ENCODE results near the gene HTRA3.
"Not testable (repeated sequence)": the region's sequence is repeated elsewhere in the genome, so short reads cannot be mapped to it uniquely, and the experiment has no call there.

The HTRA3 gene

DNA sequence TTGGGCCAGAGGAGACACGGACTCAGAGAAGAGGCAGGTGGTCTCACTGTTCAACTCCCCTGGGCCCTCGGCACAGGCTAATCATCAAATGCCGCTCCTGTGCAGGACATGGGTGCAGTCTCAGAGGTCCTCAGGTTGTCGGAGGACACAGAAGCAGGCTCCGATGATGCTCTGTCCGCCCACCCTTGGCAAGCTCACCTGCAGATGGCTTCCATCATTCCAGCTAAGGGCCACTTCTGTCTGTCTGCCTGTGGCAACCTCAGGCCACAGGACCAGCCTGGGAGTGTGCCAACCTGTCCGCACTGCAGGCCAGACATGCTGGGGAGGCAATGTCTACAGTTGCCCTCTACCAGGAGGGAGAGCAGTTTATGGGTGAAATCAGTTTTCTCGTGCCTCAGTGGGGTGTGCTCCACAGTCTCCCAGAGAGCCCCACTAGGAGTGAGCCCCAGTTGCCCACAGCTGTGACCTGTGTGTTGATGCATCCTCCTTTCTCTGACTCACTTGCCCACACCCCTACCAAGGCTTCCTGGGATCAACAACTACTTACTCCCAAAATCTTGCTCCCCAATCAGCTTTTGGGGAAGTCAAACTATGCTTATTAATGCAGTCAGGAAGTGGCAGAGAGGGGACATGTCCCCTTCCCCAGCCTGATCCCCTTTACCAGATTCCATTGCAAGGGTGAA lies 55.9 kb downstream of the HTRA3 start:
- no peak for DNase-seq (ENCODE audit: low read depth, low spot score)

DNA sequence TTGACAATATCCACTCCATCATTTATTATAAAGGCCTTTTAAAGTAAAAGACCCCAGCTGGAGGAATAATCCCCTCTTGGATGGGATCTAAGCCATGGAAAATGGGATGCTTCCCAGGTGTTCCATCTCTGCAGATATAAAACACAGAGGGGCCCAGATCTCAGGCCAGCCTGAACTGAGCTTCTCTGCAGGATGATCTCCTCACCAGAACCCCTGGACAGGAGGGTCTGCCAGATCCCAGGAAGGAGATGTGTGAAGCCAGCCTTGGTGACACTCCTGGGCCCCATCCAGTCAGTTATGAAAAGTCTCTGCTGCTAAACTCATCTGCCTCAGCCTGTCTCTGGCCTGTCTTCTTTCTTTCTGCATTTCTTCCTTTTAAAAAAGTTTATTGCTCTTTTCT lies 56.7 kb downstream of the HTRA3 start:
- no peak for DNase-seq (ENCODE audit: low read depth, low spot score)

DNA sequence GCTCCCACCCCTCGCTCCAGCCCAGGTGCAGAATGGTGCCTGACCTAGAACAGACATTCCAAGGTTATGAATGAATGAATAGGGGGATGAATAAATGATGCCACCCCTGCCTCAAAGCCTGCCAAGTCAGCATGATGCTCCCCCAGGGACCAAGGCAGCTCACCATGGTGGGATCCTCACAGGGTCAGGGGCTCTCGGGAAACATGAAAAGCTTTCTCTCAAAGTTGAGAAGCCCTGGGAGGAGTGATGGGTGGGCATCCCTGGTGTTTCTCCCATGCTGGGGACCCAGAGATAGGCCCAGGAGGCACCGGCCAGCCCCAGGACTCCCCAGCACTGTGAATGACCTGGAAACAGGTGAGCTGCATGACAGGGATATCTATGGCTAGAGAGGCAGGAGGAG lies 58.9 kb downstream of the HTRA3 start:
- no peak for DNase-seq (ENCODE audit: low read depth, low spot score)

DNA sequence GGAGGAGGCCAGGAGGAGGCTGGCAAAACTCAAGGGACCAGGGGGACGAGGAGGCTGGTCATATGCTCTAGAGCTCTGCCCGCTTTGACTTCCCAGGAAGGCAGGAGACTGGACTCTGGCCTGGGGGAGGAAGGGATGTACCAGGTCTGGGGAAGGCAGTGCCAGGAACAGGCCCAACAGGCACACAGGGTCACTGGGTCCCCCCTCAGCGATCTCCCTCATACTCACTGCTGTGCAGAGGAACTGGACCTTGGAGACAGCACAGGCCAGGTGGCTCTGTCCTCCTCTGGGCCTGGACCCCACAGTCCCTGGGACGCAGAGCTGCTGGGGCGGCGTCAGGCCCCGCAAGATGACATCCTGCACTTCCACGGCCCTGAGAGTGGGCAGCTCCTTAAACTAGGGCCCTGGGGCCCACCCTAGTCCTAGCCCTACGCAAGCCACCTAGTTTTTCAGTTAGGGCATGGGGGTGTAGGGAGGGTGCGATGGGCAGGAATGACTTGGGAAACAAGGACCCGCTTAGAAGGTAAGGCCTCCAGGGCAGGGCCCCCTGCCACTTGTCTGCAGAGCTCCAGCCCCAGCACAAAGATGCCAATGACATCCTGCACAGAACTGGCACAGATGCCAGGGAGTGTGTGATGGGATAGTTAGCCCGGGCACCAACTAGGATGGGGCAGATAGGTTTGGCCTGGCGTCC lies 59.5 kb downstream of the HTRA3 start:
- DNase-seq (ENCODE audit: low read depth, low spot score) = no peak

DNA sequence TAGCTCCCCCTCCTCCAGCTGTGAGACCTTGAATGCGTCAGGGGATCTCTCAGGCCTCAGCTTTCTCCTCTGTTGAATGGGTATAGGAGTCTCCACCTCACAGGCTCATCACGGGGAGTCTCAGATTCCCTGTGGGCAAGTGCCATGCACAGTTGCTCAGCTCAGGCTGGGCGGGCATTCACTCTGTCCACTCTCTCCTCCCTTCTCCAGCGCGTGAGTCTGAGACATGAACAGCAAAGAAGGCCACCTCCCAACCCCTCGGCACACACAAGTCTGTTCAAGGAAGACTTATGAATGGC lies 60.0 kb downstream of the HTRA3 start:
- no peak for DNase-seq (ENCODE audit: low read depth, low spot score)

DNA sequence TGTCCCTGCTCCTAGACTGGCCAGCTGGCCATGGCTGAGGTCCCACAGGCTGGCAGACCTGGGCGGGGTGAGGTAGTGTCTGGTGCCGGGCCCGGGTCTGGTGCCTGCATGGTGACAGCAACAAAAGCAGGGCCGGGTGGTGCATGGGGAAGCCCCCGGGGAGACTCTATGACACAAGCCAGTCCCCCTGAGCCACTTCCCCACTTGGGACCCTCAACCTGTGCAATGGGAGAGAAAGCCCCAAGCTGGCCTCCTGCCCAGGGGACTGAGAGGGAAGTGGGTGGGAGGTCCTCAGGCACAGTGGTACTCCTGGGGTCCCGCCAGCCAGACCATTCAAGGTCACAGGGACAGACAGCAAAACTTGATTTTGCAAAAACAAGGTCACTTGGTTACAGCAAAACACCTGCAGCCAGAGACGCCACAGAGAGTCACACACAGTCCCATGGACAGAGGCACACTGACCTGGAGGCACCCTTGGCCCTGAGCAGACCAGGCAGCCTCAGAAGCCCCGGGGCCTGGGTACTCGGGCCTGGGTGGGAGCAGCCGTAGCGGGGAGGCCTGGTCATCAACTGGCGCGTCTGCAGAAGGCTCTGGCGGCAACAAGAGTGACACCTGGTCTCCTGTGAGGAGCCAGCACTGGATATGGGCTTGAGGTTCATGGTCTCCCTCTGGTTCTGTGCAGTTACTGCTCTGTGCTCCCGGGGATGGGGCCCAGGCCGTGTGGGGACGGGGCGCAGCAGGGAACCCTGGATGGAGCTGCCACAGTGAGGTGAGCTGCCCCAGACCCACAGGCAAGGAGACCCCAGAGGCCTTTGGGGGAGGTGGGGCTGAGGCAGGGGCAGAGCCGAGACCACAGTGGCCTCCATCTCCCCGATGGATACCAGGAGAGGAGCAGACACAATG lies 60.6 kb downstream of the HTRA3 start:
- DNase-seq (ENCODE audit: low read depth, low spot score) = no peak

DNA sequence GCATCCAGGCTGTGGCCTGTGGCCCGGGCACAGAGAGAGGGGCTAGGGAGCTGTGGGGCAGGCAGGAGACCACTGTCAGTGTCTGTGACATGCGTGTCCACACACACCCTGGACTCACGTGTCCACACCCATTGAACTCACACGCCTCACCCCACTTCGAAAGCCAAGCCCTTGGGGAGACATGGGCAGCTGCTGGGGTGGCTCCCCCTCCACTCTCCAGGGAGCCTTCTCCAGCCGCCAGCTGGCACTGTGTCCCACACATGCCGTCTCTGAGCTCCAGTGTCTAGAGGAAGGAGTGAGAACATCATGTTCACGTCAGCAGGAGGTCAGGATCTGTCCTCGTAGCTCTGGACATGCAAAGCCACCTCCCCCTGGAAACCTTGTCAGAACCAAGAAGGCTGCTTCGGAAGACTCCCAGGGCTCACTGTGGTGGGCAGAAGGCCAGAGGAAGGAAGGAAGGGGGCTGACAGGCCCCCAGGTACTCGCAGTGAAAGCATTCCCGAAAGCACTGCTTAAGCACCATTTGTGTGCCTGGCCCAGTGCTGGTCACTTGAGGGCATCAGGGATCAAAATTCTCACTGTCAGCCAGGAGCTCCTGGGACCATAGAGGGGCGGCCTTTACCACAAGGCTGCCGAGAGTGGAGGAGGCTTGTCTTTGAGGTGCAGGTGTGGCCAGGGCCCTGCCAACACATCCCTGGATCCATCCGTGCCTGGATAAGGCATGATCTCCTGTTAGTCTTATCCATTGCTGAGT lies 61.4 kb downstream of the HTRA3 start:
- no peak for DNase-seq (ENCODE audit: low read depth, low spot score)

DNA sequence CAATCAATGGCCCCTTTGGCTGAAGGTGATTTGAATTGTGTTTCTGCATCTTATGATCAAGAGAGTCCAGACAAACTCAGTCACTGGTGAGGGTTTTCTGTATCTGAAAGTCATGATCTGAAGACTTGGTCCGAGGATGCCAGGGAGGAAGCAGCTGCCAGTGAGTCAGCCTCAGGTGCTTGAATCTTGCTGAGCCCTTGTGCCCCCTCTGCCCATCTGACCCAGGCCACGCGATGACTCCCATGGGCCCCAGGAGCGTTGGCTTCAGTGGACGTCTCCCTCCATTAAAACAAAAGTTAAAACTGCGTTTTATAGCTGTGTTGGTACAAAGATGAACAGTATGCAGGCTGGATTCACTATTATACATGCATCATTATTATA lies 62.0 kb downstream of the HTRA3 start:
- DNase-seq (ENCODE audit: low read depth, low spot score) = no peak

DNA sequence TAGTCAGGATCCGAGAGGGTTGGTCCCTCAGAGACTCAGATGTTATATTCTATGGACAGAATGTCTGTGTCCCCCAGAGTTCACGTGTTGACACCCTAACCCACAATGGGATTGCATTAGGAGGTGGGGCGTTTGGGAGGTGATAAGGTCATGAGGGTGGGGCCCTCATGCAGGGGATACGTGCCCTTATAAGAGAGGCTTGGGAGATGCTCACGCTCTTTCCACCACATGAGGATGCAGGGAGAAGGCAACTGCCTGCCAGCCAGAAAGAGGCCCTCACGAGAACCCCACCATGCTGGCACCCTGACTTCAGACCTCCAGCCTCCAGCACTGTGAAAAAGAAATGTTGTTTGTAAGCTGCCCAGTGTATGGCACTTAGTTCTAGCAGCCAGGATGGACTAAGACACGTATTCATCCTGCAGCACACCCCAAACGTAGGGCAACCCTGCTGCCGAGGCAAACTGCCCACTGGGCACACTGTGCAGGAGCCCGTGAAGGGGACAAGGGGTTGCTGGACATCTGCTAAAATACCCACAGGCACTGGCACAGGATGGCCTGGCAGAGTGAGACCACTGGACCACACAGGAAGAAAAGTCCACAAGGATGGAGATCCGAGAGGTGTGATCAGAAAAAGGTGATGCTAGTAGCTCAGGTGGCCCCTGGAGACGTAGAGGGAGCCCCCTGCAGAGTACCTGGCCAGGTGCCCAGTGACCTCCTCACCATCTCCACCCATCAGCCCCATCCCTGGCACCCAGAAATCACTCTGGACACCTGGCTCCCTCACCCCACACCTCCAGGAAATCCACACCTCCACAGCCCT lies 62.7 kb downstream of the HTRA3 start:
- no peak for DNase-seq (ENCODE audit: low read depth, low spot score)

DNA sequence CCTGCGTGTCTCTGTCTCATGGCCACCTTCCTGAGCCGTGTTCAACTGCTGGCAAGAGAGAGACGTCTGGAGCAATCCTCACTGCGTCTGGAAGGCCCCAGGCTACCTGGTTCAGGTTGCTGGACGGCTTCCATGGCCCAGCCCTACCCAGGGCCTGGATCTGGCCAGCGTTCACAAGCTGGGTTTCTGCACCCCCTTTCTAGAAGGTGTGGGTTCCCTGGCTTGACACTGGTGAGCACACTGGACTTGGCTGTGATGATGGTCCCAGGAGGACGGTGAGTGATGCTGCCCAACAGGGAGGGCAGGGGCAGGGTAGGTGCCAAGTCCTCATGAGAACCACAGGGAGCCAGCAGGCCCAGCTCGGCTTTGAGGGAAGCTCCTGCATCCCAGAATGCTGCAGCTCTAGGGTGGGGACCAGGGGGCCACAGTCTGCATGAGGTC lies 63.4 kb downstream of the HTRA3 start:
- no peak for DNase-seq (ENCODE audit: low read depth, low spot score)

DNA sequence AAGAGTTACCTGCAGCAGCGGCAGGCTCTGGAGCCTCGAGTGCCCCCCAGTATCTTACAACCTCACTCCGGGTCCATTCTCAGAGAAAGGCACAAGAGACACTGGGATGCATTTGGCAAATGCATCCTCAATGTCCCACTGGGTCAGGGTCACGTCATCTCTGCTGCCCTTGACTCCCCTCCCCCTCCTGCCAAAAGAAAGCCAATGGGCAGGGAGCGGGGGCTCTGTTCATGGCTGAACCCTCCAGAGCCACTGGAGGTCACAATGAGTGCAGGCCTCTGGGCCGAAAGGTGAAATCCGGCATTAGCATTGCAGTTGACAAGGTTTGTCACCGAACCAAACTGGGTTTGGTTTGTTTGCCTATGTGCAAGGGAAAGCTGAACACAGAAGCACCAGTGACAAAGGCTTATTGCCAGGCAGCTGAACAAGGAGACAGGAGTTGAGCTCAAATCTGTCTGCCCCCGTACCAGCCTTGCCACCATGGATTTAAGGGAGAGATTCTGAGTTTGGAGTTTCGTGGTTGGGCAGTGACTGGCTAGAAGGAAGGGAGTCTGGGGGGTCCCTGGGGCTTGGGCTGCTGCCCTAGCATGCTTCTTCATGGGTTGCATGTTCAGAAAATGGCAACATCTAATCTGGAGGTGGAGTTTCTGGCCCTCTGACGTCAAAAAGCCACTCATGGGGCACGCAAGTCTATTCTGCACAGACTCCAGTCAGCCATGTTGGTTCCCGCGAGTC lies 64.3 kb downstream of the HTRA3 start:
- no peak for DNase-seq (ENCODE audit: low read depth, low spot score)

DNA sequence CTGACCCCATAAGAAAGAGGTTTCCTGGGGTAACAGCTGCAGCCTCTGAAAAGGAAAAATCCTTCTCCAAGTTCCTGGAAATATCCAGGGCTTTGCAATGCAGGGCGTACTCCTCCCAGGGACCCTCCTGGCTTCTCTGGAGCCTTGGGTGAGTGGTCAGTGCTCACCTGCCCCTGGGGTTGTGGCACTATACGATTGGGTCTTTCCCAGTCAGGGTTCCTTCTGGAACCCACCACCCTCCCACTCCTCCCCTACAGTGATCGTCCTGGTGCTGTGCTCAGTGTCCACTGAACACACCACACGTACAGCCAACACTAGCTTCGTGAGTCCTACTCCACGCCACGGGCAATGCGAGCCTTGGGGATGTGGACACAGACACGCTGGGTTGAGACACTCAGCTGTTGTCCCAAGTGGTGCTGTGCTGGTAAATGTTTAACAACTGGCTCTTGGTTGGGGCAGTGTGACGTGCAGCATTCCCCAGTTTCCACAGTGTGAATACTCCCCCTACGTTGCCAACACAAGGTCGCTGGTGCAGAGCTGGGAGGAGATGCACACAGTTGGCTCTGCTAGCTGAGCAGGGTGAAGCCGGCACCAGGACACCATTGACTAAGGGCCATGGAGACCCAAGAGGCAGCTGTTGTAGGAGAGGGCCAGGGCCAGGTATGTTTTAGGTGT lies 65.4 kb downstream of the HTRA3 start:
- DNase-seq (ENCODE audit: low read depth, low spot score) = no peak

DNA sequence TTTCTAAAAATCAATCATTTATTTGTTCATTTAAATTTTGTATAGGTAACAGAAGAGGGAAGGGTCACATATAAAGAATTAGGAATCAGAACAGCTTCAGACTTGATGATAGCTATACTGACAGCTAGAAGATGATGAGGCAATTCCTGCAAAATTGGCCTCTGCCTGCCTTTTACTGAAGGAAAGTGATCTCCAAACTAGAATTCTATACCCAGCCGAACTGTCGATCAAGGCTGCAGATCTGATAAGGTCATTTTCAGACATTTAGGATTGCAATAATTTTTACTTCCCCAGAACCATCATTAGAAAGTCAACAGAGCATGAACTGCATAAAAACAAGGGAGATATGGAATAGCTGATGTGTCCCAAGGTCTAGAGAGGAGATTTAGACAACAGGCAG lies 66.3 kb downstream of the HTRA3 start:
- no peak for DNase-seq (ENCODE audit: low read depth, low spot score)

DNA sequence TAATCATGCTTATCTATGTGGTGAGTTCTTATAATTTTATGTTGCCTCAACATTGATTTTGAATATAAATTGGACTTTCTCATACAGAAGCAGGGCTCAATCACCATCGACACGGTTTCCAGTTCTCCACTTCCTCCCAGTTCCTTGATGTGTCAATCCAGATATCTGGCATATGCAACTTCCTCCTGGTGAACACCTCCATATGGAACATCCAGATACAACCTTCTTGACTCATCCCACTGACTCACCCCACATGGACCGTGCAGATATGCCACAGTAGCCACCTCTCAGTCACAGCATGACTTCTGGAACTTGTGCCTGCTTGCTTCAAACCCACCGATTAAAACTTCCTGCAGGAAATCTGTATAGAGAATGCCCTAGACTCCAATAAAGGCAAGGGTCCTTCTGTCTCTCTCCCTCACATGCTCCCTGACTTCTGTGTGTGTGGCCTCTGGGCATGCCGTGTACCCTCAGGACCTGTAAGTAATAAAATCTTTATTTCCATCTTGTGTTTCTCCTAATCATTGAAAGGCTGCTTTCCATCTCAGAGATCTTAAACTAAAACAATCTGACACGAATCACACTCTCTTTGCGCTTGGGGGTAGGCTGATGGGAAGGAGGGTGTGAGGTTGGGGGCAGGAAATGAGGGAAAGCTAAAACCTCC lies 67.0 kb downstream of the HTRA3 start:
- no peak for DNase-seq (ENCODE audit: low read depth, low spot score)

DNA sequence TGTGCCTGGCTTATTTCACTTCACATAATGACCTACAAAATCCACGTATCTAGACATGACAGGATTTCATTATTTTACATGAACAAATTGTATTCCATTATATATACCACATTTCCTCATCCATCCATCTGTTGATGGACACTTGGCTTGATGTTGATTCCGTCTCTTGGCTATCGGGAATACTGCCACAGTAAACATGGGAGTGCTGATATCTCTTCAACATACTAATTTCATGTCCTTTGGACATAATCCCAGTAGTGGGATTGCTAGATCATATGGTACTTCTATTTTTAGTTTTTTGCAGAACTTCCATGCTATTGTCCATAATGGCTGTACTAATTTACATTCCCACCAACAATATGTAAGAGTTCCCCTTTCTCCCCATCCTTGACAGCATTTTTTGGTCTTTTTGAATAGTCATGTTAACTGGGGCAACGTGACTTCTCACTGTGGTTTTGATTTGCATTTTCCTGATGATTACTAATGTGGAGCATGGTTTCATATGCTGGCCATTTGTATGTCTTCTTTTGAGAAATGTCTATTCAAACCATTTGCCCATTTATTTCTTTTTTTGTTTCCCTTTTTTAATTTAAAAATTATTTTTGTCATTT lies 68.9 kb downstream of the HTRA3 start:
- no peak for DNase-seq (ENCODE audit: low read depth, low spot score)

DNA sequence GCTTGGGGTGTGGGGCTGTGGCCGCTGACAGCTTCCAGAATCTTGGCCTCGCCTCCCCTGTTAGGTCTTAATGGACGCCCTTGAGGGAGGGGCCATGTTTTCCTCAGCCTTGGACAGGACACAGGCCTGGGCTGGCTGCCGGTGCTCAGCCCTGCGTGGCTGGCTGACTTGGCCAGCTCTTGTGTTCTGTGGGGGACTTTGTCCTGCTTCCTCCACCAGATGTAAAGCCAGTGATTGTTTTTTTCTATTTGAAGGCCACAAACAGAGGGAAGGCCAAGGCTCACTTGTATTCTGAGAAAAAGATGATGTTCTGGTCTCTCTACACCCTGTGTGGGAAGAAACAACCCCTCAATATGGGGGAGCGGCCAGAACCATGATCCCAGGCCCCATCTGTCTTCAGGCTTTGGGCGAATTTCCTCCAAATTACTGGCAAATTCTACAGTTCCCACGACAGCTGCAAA lies 71.3 kb downstream of the HTRA3 start:
- no peak for DNase-seq (ENCODE audit: low read depth, low spot score)

DNA sequence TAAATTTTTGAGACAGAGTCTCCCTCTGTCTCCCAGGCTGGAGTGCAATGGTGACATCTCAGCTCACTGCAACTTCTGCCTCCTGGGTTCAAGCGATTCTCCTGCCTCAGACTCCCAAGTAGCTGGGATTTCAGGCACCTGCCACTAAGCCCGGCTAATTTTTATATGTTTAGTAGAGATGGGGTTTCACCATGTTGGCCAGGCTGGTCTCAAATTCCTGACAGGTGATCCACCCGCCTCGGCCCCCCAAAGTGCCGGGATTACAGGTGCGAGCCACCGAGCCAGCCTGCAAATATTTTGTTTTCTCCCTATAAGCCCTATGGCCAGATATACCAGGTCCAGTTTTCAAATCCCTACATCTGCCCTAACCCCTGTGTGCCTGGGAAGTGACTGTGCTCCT lies 71.7 kb downstream of the HTRA3 start:
- not testable (repeated sequence) for DNase-seq (ENCODE audit: low read depth, low spot score)

DNA sequence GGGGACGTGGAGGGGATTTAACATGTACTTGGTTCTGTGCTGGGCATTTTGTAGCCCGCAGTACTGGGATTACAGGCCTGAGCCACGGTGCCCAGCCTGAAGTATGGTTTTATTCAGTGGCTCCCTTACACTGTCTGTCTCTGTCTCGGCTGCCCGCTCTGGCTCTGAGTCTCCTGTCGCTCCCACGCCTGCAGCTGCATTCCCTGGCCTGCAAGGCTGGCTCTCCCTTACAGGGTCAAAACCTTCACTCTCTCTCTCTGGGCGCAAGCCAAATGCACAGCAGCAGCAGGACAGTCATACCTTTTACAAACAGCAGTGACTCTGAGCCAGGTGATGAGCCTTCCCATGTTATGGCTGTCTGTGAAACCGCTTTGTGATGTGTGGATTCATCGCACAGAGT lies 72.1 kb downstream of the HTRA3 start:
- no peak for DNase-seq (ENCODE audit: low read depth, low spot score)
